Measurements from ENCODE around the gene REEP1.

GRCh38 chr2:86302320-86302719, 35.1 kb downstream of the REEP1 start:
- TF ChIP-seq, protein P1, sequence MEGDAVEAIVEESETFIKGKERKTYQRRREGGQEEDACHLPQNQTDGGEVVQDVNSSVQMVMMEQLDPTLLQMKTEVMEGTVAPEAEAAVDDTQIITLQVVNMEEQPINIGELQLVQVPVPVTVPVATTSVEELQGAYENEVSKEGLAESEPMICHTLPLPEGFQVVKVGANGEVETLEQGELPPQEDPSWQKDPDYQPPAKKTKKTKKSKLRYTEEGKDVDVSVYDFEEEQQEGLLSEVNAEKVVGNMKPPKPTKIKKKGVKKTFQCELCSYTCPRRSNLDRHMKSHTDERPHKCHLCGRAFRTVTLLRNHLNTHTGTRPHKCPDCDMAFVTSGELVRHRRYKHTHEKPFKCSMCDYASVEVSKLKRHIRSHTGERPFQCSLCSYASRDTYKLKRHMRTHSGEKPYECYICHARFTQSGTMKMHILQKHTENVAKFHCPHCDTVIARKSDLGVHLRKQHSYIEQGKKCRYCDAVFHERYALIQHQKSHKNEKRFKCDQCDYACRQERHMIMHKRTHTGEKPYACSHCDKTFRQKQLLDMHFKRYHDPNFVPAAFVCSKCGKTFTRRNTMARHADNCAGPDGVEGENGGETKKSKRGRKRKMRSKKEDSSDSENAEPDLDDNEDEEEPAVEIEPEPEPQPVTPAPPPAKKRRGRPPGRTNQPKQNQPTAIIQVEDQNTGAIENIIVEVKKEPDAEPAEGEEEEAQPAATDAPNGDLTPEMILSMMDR (IDR thresholded peaks at IDR 0.05): no peak
- no peak for TF ChIP-seq TCF7L2 (IDR thresholded peaks at IDR 0.05; ENCODE audit: low read depth, low read length)
- TF ChIP-seq, protein P2, sequence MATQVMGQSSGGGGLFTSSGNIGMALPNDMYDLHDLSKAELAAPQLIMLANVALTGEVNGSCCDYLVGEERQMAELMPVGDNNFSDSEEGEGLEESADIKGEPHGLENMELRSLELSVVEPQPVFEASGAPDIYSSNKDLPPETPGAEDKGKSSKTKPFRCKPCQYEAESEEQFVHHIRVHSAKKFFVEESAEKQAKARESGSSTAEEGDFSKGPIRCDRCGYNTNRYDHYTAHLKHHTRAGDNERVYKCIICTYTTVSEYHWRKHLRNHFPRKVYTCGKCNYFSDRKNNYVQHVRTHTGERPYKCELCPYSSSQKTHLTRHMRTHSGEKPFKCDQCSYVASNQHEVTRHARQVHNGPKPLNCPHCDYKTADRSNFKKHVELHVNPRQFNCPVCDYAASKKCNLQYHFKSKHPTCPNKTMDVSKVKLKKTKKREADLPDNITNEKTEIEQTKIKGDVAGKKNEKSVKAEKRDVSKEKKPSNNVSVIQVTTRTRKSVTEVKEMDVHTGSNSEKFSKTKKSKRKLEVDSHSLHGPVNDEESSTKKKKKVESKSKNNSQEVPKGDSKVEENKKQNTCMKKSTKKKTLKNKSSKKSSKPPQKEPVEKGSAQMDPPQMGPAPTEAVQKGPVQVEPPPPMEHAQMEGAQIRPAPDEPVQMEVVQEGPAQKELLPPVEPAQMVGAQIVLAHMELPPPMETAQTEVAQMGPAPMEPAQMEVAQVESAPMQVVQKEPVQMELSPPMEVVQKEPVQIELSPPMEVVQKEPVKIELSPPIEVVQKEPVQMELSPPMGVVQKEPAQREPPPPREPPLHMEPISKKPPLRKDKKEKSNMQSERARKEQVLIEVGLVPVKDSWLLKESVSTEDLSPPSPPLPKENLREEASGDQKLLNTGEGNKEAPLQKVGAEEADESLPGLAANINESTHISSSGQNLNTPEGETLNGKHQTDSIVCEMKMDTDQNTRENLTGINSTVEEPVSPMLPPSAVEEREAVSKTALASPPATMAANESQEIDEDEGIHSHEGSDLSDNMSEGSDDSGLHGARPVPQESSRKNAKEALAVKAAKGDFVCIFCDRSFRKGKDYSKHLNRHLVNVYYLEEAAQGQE (IDR thresholded peaks at IDR 0.05; ENCODE audit: insufficient read depth in 1 of 2, low read depth in 2 of 2, low read length in 1 of 2): no peak

All from Panc1 (cell line).